HG02678 (cell line): ENCODE data around the gene DCDC2C.
"Not testable (repeated sequence)": the region's sequence is repeated elsewhere in the genome, so short reads cannot be mapped to it uniquely, and the experiment has no call there.

Source experiments
- ATAC-seq: cut with Tn5 transposase; IDR thresholded peaks from one replicate; pipeline ENCODE4 v1.9.1; 2021; ENCODE audit warnings: mild to moderate bottlenecking, moderate library complexity; ENCODE audit not compliant: unreplicated experiment

DCDC2C gene, protein sequence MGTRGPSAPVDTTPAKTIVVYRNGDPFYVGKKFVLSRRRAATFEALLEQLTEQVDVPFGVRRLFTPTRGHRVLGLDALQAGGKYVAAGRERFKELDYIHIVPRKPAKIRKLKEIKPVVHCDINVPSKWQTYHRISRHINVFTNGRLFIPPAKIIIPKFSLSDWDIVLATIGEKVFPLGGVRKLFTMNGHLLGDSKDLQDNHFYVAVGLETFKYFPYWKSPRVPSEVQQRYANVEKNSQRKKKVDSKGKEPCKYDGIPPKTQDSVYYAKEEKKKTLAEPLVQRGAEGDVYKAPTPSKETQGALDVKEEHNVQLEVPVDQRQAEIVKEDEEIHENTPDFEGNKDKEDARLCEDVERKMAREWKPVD

GRCh38 chr2:3703236-3703756 is at the start of gene DCDC2C:
TSS of gene DCDC2C (plus strand) at chr2:3703575. CDS start at chr2:3703752, 177 bp downstream.
- ATAC-seq = no peak

DNA sequence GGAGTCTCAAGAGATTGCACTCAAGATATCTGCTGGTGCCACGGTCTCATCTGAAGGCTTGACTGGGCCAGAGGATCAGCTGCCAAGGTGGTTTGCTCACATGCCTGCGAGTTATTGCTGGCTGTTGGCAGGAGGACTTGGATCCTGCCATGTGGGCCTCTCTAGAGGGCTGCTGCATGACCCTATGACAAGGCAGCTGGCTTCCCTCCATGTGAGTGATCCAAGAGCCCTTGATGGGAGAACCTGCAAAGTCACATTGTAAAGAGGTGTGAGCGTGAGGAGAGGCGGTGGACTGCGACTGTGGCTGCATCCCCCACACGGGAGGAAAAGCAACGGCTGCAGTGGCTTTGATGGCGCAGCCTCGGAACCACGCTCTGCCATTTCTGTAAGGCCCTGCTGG is 49.4 kb upstream of the DCDC2C start:
- ATAC-seq = no peak

GRCh38 chr2:3654531-3655225 is 48.7 kb upstream of the DCDC2C start:
- ATAC-seq = no peak

- ATAC-seq = no peak
These were observed 47.3 kb upstream of the DCDC2C start for GRCh38 chr2:3655871-3656761.

DNA sequence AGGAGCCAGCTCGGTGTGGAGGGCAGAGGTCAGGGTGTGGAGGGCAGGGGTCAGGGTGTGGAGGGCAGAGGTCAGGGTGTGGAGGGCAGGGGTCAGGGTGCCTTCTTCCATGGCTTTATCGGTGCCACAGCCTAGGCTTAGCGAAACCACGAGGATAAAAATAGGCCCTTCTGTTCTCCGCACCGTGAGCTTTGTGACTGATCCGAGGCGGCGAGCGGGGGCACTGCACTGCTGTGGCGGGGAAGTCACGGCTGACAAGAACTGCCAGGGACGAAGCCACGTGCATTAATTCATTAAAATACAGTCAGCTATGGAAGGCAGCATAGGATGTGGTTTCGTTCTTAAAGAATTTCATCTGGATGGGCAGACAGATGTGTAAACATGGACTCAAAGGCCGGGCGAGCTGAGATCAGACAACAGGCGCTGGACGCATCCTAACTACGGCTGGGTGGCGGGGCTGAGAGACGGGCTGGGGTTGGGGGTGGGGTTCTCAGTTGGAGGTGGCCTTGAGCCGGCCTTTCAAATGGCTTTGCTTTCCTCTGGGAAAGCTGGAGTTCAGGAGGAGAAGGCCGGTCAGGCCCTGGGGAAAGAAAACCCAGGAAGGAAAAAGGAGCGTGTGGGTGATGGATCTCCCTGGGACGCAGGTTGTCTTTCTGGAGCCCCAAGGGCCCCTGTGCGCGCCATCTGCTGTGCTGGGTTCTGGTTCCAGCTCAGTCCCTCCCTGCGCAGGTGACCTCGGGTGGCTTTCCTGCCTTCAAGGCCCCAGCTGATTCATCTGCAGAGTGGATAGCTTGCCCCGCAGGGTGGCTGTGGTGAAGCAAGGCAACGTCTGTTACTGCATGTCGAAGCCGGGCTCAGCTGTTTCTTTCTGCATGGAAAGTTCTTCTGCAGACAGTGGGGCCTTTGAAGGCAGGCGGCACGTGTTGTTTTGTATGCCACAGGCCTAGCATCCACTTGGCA is 46.3 kb upstream of the DCDC2C start:
- no peak for ATAC-seq

DNA sequence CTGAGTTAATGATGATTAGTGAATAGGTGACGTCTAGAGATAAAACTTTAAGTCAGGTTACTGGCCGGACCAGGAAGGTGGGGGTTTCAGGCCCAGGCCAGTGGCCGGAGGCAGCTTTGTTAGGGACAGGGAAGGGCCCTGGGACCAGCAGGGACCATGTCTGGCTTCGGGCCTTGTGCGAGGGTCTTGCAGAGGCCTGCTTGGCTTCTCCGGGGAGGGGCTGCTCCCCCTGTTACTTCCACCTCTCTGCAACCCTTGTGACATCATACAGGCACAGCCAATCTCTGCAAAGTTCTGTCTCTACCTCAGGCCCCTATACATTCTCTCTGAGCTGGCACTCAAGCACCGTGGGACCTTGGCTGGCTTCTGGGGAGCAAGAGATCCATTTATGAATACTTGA is 45.5 kb upstream of the DCDC2C start, which contains the start of gene ALLC:
Gene ALLC (plus strand): TSS at position 320 of the 400 bp plus-strand sequence. CDS start 12,958 bp downstream, outside the sequence.
- ATAC-seq = no peak

DNA sequence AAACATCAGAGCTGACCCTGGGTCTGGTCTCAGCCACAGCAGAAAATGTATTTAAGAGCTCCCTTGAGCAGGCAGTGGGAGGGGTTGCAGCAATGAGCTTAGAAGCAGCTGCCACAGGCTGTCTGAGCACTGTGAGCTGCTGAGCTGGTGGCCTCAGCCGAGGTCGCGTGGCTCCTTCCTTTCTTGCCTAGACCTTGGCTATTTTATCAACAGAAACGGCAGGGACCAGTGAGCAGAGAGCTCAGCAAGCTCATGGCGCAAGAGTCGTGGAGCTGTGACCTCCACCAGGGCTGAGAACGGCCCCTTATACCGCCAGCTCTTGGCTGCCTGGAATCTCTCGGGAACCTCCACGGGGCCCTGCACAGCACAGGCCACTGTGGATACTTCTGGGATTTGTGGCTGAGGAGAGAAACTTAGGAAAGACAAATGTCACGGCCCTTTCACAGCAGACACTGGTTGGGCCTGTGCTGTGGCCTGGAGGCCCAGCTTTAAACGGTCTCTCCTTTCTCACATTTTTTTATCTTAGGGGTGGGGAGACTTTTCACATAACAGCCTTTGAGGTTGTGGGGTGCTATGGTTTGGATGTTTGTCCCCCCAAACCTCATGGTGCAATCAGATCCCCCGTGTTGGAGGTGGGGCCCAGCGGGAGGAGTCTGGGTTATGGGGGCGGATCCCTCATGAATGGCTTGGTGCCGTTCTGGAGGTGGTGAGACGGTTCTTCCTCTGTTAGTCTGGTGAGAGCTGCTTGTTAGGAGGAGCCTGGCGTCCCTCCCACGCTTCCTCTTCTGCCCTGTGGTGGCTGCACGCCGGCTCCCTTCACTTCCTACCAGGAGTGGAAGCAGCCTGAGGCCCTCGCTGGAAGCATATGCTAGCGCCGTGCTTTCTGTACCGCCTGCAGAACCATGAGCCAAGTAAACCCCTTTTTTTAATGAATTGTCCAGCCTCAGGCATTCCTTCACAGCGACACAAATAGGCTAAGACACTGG is 43.6 kb upstream of the DCDC2C start:
- no peak for ATAC-seq

DNA sequence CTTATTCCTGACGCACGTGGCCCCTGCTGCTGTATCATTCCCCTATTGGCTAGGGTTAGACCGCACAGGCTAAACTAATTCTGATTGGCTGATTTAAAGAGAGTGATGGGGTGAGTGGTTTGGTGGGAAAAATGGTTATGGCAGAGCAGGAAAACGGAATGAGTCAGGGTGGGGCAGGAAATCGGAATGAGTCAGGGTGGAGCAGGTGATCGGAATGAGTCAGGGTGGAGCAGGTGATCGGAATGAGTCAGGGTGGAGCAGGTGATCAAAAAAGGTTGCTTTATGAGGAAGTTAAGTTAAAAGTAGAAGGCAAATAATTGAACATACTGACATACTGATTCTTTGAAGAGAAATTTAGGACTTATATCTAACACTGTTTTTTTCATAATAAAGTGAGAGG is 42.7 kb upstream of the DCDC2C start:
- not testable (repeated sequence) for ATAC-seq

- no peak for ATAC-seq
These were observed 42.2 kb upstream of the DCDC2C start for GRCh38 chr2:3661149-3661660.

DNA sequence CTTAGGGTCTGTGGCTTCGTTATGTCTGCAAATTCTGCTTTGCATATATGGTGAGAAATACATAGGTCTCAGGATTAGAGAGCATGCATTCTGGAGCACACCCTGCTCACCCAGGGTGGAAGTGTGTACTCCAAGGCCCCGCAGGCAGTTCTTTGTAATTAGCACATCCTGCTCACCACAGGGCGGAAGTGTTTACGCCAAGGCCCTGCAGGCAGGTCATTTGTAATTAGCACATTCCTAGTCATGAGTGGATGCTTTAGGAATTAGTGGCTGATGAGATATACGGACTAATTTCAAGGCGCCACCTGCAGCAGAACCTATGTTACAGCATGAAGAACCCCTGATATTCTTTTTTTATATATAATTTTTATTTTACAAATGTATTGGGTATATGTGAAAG is 41.1 kb upstream of the DCDC2C start:
- no peak for ATAC-seq

DNA sequence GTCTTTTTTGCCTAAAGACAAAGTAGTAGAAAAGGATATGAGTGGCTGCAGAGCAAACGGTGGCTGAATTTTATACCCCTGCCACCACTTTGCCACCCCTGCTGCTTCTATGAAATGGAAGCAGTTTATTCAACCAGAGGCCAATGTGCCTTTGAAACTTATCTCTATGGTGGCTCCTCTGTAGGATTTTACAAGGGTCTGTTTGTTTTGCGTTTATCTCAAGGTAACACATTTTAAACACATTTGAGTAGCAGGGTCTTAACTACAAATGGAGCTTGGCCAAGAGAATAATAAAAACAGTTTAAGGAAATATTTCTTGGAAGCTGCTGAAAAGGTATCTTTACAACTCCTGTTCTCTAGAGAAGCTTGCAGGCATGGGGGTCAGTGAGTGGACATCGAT is 39.3 kb upstream of the DCDC2C start:
- no peak for ATAC-seq

DNA sequence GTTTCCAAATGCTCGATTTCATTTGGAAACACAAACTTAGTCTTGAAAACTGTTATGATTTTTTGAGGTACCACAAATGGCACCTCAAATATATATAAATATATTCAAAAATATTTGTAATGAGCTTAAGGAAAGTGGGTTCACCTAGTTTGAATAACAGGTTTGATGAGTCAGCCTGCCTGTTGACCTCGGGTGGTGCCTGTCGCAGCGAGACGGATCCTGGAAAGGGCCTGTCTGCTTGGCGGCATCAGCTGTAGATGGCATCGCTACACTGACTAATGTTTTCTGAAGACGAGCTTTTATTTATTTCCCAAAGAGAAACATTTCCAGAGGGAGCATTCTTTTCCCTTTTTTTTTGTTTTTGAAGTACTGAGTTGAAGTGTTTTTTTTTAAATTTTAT is 38.5 kb upstream of the DCDC2C start:
- no peak for ATAC-seq

- ATAC-seq = no peak
These were observed 37.3 kb upstream of the DCDC2C start for GRCh38 chr2:3665886-3666612.

- no peak for ATAC-seq
These were observed 36.8 kb upstream of the DCDC2C start for GRCh38 chr2:3666613-3666975.

GRCh38 chr2:3667151-3667631 is 36.2 kb upstream of the DCDC2C start:
- no peak for ATAC-seq

GRCh38 chr2:3669656-3670055 is 33.7 kb upstream of the DCDC2C start:
- ATAC-seq = no peak

GRCh38 chr2:3670376-3670775 is 33.0 kb upstream of the DCDC2C start:
- no peak for ATAC-seq

DNA sequence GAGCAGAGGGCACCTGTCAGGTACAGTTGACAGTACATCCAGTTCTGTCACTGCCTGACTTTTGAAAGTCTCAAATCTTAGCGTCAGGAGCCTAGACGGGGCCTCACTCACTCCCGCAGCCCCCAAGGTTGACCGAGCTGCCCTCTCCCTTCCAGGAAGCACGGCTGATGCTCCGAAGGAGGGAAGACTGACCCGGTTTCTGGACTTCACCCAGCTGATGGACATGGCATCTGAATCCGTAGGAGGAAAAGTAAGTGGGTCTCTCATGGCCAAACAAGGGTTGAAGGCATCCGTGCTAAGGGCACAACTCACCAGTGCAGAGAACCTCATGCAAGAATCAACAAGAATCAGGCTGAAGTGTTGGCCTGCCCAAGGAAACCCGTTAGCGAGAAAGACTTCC is 32.4 kb upstream of the DCDC2C start:
- no peak for ATAC-seq
